Transverse colon (tissue), 4 donors: ENCODE data around the gene MARCHF9. TPM values are rescaled to one million over a fixed set of nuclear protein-coding genes. Genes with fewer than 3 reads are reported as not detected.
A peak's percentile ranks its signal among the peaks of the same experiment; 100 is the strongest.

Source experiments
- DNase-seq: peaks from one replicate; pipeline ENCODE4 v3.0.0-alpha.2; 2019
- H3K27ac ChIP-seq, 4 donors: fragments of 200-600 bp; sonication (generic); 2 replicates each; pipeline ENCODE4 v1.5.1; 2016 to 2018; ENCODE audit warnings: inconsistent platforms in 4 of 4
- H3K27me3 ChIP-seq: fragments of 200-600 bp; sonication (generic); 2 replicates; pipeline ENCODE4 v1.5.1; 2017; ENCODE audit warnings: inconsistent platforms
- H3K36me3 ChIP-seq, 4 donors: fragments of 200-600 bp; sonication (generic); 2 replicates each; pipeline ENCODE4 v1.5.1; 2017 to 2019; ENCODE audit warnings: inconsistent platforms in 4 of 4
- H3K4me1 ChIP-seq, 4 donors: fragments of 200-600 bp; sonication (generic); 2 replicates each; pipeline ENCODE4 v1.5.1; 2017 to 2020; ENCODE audit warnings: inconsistent platforms in 4 of 4
- H3K4me3 ChIP-seq, 4 donors: fragments of 200-600 bp; sonication (generic); 1 replicate in 1 of 4; 2 replicates in 3 of 4; pipeline versions ENCODE4 v1.5.1 to v1.6.1; 2017 to 2019; ENCODE audit warnings: inconsistent platforms in 4 of 4
- H3K9me3 ChIP-seq, 2 donors: fragments of 200-600 bp; sonication (generic); 2 replicates each; pipeline ENCODE4 v1.5.1; 2017 to 2019; ENCODE audit warnings: inconsistent platforms in 2 of 2
- EP300 ChIP-seq: sonication (generic); formaldehyde crosslinking; IDR thresholded peaks from one replicate; pipeline ENCODE4 v1.6.1; 2017; ENCODE audit warnings: antibody characterized with exemption, low read depth
- POLR2A ChIP-seq: fragments of 450-650 bp; IDR thresholded peaks from one replicate; pipeline ENCODE4 v1.6.1; 2016; ENCODE audit warnings: antibody characterized with exemption, mild to moderate bottlenecking, moderate library complexity
- POLR2AphosphoS5 ChIP-seq, 3 donors: sonication (generic); formaldehyde crosslinking; IDR thresholded peaks; one replicate each; pipeline ENCODE4 v1.6.1; 2016; ENCODE audit warnings: antibody characterized with exemption in 3 of 3
- WGBS, 2 donors: methylation state at CpG; one replicate each; pipeline ENCODE4 v1.1.5; 2018; ENCODE audit warnings: low coverage in 1 of 2; 5-methylcytosine and 5-hydroxymethylcytosine counted together
- in situ Hi-C, 4 donors: fragments of 200-750 bp; cut with MboI; loops; one replicate each; pipeline versions ENCODE4 v1.15.0 to v1.15.1; 2017; ENCODE audit warnings: low sequenced_read_pairs in 3 of 4, low pct_ligation_motif_present in 1 of 4, low pct_unique_long_range_greater_than_20kb in 1 of 4
- intact Hi-C: fragments of 100-400 bp; cut with DNase I; formaldehyde crosslinking; loops from one replicate; pipeline ENCODE4 v1.15.1; 2023; ENCODE audit warnings: low total_unique reads
- total RNA-seq, 4 donors: library from RNA; depleted of rRNA; stranded (reverse); fragments of >200 nt; gene quantifications; one replicate each; pipeline ENCODE4 v1.1.0, GENCODE V29; 2016
- TF ChIP-seq, protein P1 (sequence below), 5 experiments: fragments of 200-600 bp in 3 of 5; fragments of 450-650 bp in 2 of 5; sonication (generic) in 3 of 5; IDR thresholded peaks; 1 replicate in 2 of 5; 2 replicates in 3 of 5; pipeline ENCODE4 v1.5.1; 2016 to 2017; ENCODE audit warnings: antibody characterized with exemption in 5 of 5, inconsistent platforms in 3 of 5, mild to moderate bottlenecking in 2 of 5, moderate library complexity in 1 of 5

The MARCHF9 gene
- total RNA-seq, 4 donors from 2014 or later = 1.5 to 24.1 (median 9.5) TPM

GRCh38 chr12:57758552-57759359 is 3.9 kb downstream of the MARCHF9 start:
- WGBS, 2 donors = 89 to 94% methylated on average over 2 to 25 of the region's 25 CpGs
- Histone ChIP-seq H3K9me3 (no peaks in the 10 kb centered on the region), H3K27ac (no peak overlapping the region), H3K4me1 (peaks cover 0 to 23% (median 21%) of the 10 kb centered on the region in 4 donors), H3K27me3 (peaks cover 5% of the 10 kb centered on the region), H3K4me3 (no peak overlapping the region), H3K36me3 (peaks cover 0 to 5% (median 0%) of the 10 kb centered on the region in 4 donors)
- no peak for TF ChIP-seq EP300
- TF ChIP-seq POLR2AphosphoS5 (IDR thresholded peaks at IDR 0.05) = no peak
- TF ChIP-seq POLR2A = no peak
- TF ChIP-seq, protein P1, sequence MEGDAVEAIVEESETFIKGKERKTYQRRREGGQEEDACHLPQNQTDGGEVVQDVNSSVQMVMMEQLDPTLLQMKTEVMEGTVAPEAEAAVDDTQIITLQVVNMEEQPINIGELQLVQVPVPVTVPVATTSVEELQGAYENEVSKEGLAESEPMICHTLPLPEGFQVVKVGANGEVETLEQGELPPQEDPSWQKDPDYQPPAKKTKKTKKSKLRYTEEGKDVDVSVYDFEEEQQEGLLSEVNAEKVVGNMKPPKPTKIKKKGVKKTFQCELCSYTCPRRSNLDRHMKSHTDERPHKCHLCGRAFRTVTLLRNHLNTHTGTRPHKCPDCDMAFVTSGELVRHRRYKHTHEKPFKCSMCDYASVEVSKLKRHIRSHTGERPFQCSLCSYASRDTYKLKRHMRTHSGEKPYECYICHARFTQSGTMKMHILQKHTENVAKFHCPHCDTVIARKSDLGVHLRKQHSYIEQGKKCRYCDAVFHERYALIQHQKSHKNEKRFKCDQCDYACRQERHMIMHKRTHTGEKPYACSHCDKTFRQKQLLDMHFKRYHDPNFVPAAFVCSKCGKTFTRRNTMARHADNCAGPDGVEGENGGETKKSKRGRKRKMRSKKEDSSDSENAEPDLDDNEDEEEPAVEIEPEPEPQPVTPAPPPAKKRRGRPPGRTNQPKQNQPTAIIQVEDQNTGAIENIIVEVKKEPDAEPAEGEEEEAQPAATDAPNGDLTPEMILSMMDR (IDR thresholded peaks at IDR 0.05) = no peak
- no peak for DNase-seq
- intact Hi-C loops (no loop called here), in situ Hi-C loops (no loop called here)

DNA sequence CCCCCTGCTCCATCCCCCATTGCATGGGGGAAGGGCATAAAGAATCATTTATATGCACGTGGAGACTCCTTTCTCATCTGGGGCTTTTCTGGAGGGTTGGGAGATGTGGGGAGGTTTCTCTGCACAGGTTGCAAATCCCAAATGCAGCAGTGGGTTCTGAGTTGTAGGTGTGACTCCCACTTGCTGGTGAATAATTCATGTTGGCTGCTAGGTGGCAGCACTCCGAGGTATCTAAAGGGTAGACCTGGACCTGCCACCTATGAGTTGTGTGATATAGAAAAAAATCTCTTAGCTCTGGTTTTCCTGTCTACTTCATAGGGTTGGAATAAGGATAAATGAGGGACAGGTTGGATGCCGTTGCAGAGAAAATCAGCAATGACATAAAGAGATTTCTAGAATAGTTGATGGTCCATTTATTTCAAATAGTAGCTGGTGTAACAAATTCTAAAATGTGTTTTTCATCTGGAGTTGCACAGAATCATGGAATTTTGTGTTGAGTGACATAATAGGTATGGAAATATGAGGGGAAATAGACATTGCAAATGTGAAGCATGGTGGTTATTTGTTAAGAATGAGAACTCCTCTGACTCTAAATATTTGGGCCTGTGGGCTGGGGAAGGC is 4.6 kb downstream of the MARCHF9 start:
- Histone ChIP-seq H3K4me1 (peaks cover 0 to 19% (median 17%) of the 10 kb centered on the region in 4 donors), H3K4me3 (no peak overlapping the region), H3K27ac (no peak overlapping the region), H3K27me3 (peaks cover 12% of the 10 kb centered on the region), H3K9me3 (no peaks in the 10 kb centered on the region), H3K36me3 (peaks cover 0 to 5% (median 0%) of the 10 kb centered on the region in 4 donors)
- in situ Hi-C loops = no loop called here
- intact Hi-C loops = no loop called here
- 37 to 71% methylated on average over 1 to 3 of the region's 3 CpGs for WGBS, 2 donors
- TF ChIP-seq POLR2A = no peak
- TF ChIP-seq, protein P1 (IDR thresholded peaks at IDR 0.05) = peak; percentile 27 to 57 (median 45)
- DNase-seq = no peak

DNA sequence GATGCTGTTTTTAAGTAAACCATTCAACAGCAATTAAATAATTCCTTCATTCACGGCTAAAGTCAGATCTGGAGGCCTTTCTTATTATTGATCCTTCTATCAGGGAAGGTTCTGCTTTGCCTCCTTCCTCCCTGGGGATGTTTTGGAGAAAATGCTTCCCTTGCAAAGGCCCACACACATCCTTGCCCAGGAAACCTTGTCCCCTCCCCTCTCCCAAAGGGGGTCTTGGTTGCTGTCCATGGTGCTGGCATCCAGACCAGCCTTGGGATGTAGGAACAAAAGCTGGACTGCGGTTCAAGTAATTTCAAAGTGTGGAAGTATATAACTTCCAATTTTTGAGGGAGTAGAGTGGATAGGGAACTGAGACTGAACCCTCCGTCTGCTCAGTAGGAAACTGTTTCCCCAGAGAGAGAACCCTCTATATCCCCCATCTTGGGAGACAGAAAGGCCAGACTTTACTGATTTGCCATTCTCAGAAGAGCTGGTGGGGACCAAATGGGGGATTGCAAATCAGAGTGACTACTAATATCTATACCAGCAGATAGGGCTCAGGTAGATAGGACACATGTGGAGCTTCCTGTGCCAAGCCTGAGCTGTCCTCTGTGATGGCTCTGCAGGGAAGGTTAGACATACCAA is 5.6 kb downstream of the MARCHF9 start:
- no peak for TF ChIP-seq POLR2AphosphoS5 (IDR thresholded peaks at IDR 0.05)
- TF ChIP-seq EP300 = no peak
- TF ChIP-seq POLR2A = no peak
- TF ChIP-seq, protein P1 (IDR thresholded peaks at IDR 0.05) = no peak
- 89% methylated on average over 3 of the region's 3 CpGs; no CpG with 5 or more reads in 1 of the 2 donors for WGBS, 2 donors
- H3K36me3 ChIP-seq = peaks cover 0 to 5% (median 0%) of the 10 kb centered on the region in 4 donors

GRCh38 chr12:57761391-57761998 is 6.6 kb downstream of the MARCHF9 start:
- H3K27ac ChIP-seq = no peak overlapping the region
- peaks cover 9 to 28% (median 27%) of the 10 kb centered on the region in 4 donors for H3K4me1 ChIP-seq
- no peak overlapping the region for H3K4me3 ChIP-seq
- peaks cover 32% of the 10 kb centered on the region for H3K27me3 ChIP-seq
- intact Hi-C loops = no loop called here
- TF ChIP-seq, protein P1 (IDR thresholded peaks at IDR 0.05) = no peak
- TF ChIP-seq EP300 (no peak), POLR2AphosphoS5 (IDR thresholded peaks at IDR 0.05) (no peak), POLR2A (no peak)
- H3K9me3 ChIP-seq = no peaks in the 10 kb centered on the region
- WGBS, 2 donors = 96 to 100% methylated on average over 1 to 4 of the region's 4 CpGs
- H3K36me3 ChIP-seq = peaks cover 0 to 5% (median 0%) of the 10 kb centered on the region in 4 donors
- DNase-seq = no peak
- in situ Hi-C loops = no loop called here

More for the DNA sequence above, 5.6 kb downstream of the MARCHF9 start:
- in situ Hi-C loops (no loop called here), intact Hi-C loops (no loop called here)
- no peak overlapping the region for H3K4me3 ChIP-seq
- peaks cover 22% of the 10 kb centered on the region for H3K27me3 ChIP-seq
- no peak overlapping the region for H3K27ac ChIP-seq
- peaks cover 5 to 26% (median 24%) of the 10 kb centered on the region in 4 donors for H3K4me1 ChIP-seq
- H3K9me3 ChIP-seq = no peaks in the 10 kb centered on the region
- no peak for DNase-seq
